HG03280 (cell line): ENCODE measurements around the gene DBR1.
"Not testable (repeated sequence)": the region's sequence is repeated elsewhere in the genome, so short reads cannot be mapped to it uniquely, and the experiment has no call there.

Source experiments
- ATAC-seq: cut with Tn5 transposase; IDR thresholded peaks from one replicate; pipeline ENCODE4 v1.9.1; 2021; ENCODE audit warnings: mild to moderate bottlenecking, moderate library complexity; ENCODE audit not compliant: unreplicated experiment

DBR1 gene

GRCh38 chr3:138187296-138188012, 12.7 kb upstream of the DBR1 start, which contains the start of gene ARMC8:
Gene ARMC8 (plus strand): TSS chr3:138187301. CDS start chr3:138187555, 254 bp downstream.
- ATAC-seq: peak; percentile 56

DNA sequence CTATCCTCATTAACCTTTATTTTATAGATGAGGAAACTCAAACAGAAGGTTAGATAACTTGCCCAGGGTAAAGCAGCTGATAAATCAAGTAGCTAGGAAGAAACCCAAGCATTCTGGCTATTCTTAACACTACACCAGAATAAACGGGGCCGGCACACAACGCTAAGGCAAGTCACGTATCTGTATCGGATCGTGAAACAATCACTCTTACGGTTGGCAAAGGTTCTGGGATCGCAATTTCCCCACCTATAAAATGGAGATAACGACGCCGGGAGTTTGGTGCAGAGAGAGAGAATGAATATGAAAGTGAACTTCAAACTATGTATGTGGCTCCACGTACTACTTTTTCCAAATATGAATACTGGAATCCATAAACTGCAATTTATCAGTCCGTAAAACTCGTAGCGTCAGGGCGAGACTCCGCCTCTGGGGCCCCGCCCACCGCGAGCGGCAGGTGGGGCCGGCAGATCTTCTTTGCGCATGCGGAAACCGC, 12.1 kb upstream of the DBR1 start:
- peak; percentile 92 for ATAC-seq

GRCh38 chr3:138186221-138186620, 11.5 kb upstream of the DBR1 start:
- ATAC-seq: no peak

GRCh38 chr3:138184994-138185393, 10.3 kb upstream of the DBR1 start:
- ATAC-seq: no peak

GRCh38 chr3:138180375-138181029, 5.8 kb upstream of the DBR1 start:
- no peak for ATAC-seq

DNA sequence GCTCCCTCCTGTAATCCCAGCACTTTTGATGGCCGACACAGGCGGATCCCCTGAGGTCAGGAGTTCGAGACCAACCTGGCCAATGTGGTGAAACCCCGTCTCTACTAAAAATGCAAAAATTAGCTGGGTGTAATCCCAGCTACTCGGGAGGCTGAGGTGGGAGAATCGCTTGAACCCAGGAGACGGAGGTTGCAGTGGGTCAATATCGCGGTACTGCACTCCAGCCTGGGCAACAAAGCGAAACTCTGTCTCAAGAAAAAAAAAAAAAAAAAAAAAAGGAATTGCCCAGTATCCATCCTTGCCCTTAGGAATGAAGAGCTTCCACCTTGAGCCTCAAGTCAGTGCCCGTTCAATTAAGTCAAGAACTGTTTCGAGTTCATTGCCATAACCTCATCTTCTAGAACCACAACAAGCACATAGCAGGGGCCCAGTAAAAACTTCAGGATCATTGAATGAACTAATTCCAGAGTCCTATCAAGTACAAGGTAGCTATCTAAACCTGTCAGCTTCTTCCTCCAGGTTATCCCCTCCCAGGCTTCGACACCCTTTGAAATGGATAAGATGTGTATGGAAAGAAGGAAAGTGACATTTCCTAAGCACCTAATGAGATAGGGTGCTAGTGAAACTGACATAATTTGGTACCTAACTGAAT, 826 bp downstream of the DBR1 start:
- no peak for ATAC-seq

DNA sequence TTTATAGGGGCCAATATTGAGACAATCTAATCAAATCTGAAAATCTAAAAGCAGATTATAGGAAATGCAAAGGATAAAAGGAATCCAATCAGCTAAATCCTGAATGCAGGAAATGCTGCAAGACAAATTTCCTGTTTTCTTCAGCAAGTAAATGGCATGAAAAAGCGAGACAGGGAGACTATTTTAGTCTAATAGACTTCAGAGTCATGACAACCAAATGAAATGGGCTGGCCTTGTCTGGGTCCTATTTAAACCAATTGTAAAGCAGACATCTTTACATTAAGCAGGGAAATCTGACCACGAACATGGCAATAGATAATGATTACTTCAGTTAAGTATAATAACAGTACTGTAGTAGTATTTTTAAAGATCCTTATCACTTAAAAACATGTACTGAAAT, 2.1 kb downstream of the DBR1 start:
- ATAC-seq: no peak

GRCh38 chr3:138165061-138165460, 9.7 kb downstream of the DBR1 start:
- ATAC-seq: no peak

- no peak for ATAC-seq
These were observed 17.0 kb downstream of the DBR1 start for GRCh38 chr3:138157743-138158142.

GRCh38 chr3:138154534-138154933, 20.2 kb downstream of the DBR1 start:
- no peak for ATAC-seq

DNA sequence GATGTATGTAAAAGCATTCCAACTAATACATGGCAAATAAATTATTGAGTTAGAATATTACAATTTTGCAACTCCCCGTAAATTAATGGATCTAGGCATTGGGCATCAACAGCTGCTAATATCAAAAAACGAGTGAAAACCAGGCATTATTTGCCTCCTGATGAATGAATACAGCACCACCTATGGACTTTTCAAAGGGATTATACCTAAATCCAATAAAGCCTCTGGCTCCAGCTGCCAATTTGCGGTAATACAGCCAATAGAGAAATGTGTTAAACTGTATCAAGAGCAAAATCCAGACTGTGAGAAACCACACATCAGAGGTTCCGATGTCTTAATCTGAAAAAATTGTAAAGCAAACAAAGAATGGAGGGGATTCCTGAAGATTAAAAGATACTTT, 26.2 kb downstream of the DBR1 start:
- ATAC-seq: no peak

GRCh38 chr3:138142181-138142580, 32.5 kb downstream of the DBR1 start:
- ATAC-seq: not testable (repeated sequence)

DNA sequence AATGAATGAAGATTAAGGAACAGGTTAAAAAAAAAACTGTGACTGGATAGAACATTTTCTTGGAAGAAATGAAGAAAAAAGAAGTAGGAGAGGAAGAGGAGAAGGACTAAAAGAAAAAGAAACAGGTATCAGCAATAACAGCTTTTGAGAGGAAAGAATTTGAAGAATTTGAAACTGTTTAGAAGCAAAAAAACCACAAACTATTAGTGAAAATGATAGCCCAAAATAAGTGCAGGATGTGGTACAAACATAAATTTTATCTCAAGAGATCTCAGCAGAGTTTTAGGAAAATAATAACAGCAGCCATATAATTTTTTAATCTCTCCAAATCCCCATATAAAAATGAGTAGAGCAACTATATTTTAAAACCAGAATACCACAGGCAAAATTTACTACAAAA, 33.8 kb downstream of the DBR1 start:
- no peak for ATAC-seq

DNA sequence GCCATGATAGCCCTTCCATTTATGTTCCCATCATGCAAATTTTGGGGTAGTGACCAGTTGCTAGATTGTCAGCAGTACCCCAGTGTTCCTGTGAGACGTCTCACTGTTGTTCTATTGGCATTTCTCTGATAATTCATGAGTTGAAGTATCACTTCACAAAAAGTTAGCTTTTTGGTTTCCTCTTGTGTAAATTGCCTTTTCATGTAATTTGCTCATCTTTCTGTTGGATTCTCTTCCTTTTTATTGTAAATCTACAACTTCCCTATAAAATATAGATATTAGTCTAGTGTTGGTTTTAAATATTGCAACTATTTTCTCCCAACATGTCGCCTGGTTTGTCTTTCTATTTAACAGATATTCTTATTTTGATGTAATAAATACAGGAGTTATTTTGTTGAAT, 35.0 kb downstream of the DBR1 start:
- ATAC-seq: no peak

DNA sequence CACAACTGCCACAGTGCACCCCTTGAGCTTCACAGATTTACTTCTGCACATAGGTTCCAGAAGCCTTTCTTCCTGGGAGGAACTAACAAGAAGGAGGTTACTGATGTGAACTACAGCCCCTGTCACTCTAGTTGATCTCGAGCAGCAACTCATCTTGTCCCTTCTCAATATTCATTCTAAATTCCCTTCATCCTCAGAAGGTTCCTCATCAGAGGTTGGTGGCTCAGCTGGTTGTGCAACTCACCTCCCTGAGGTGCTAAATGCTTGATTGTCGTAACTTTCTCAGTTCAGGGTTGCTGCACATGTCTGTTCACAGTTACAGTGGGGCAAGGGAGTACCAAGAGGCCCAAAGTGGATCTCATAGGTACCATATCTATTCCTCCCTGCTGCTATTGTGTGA, 36.9 kb downstream of the DBR1 start:
- ATAC-seq: no peak

GRCh38 chr3:138136201-138136600, 38.5 kb downstream of the DBR1 start:
- ATAC-seq: no peak

DNA sequence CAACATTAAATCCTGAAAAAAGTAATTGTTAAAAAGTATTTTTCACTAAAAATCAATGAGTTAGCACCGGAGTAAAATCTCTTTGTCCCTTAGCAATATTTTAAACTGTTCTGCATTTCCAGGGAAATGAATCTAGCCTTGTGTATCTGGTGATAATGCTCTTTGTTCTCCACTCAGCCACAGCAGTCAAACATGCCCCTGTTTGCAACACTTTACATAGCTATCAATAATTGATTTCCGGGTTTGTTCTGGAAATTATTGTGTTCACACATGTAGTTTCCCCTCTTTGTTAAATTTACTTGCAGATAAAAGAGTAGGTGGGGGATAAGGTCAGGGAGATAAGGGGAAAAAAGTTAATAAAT, 38.9 kb downstream of the DBR1 start:
- no peak for ATAC-seq

GRCh38 chr3:138135146-138135832, 39.4 kb downstream of the DBR1 start:
- no peak for ATAC-seq

DNA sequence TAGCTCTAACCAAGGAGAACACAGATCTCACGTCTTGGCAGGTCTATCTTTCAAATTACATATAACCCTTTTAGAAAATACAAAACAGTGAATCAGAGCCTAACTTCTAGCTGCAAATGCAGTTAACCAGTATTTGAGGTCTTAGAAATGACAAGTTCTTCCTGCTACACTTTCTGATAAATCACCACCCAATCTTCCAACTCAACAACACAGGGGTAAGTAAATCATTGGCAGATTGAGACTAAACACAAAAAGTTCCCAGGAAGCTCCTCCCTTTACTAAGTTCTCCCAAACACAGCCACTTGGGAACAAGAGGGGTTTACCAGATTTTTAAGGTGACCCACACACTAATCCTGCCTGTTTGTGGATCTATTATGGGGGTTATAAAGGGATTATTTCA, 42.5 kb downstream of the DBR1 start, which contains the start of gene A4GNT:
Gene A4GNT (minus strand): TSS at position 152 of the 400 bp plus-strand sequence. CDS start 1,134 bp downstream, outside the sequence.
- ATAC-seq: no peak

DNA sequence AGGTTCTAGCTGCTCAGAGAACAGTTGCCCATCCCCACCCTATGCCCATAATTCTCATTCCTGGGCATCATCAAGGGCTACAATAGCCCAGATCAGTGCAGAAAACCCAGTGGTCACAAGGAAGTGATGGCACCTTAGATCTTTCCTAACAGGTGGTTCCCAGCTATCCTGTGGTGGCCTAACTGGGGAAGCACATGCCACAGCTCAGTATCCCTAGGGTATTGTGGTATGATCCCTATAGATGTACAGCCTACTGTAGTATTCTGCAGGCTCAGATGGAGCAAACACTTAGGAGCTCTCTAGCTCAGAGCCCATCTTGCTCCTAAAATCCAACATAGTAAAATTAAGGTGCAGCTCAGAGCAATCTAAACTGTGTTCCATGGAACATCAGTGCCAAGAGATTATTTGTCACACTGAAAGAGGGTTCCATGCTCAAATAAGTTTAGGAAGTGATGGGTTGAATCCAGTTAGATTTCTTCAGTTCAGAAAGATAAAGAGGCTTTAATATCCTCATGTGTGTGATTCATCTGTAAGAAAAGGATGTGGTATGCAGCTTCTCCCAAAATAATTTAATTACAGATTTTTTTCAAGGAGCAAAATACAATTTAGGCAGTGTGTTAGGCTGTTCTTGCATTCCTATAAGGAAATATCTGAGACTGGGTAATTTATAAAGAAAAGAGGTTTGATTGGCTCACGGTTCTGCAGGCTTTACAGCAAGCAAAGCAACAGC, 46.9 kb downstream of the DBR1 start:
- ATAC-seq: no peak
